ENCODE measurements around the gene EIF3K.
"Not testable (repeated sequence)": the region's sequence is repeated elsewhere in the genome, so short reads cannot be mapped to it uniquely, and the experiment has no call there.

The EIF3K gene

DNA sequence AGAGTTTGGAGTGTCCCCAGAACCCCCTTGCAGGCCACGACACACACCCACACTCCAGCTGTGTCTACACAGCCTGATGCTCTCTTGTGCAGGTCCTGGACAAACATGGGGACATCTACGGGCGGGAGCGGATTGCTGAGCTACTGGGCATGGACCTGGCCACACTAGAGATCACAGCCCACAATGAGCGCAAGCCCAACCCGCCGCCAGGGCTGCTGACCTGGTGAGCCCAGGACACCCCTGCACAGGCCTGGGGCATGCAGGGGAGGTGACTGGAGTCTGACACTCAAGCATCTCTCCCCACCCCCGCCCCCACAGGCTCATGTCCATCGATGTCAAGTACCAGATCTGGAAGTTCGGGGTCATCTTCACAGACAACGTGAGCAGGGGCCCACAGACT is 41.2 kb upstream of the EIF3K start:
- Histone ChIP-seq H3K27me3 (ENCODE audit: insufficient read depth, low read length, poor library complexity) (no peaks in the 10 kb centered on the region), H2AFZ (ENCODE audit: low read depth, low read length) (no peak overlapping the region), H3K9ac (ENCODE audit: low read depth, low read length) (no peak overlapping the region), H3K4me3 (ENCODE audit: low read depth in 1 of 2, low read length in 2 of 2) (no peak overlapping the region), H3K4me1 (ENCODE audit: insufficient read depth, low read length) (no peaks in the 10 kb centered on the region), H3K79me2 (ENCODE audit: insufficient read depth, low read length) (no peaks in the 10 kb centered on the region), H3K27ac (ENCODE audit: low read length) (no peak overlapping the region), H3K36me3 (ENCODE audit: insufficient read depth, low read length) (no peaks in the 10 kb centered on the region), H3K4me2 (ENCODE audit: insufficient read depth, low read length) (no peak overlapping the region), H4K20me1 (ENCODE audit: insufficient read depth, low read length) (no peaks in the 10 kb centered on the region), H3K9me3 (ENCODE audit: insufficient read depth, low read length, severe bottlenecking) (no peaks in the 10 kb centered on the region)
- ATAC-seq (ENCODE audit: insufficient read depth, low read depth) (no peak), DNase-seq (no peak)
- no peak for TF ChIP-seq EZH2 (IDR thresholded peaks at IDR 0.05; ENCODE audit: borderline replicate concordance, low read depth, low read length, severe bottlenecking)
- TF ChIP-seq, protein P1, sequence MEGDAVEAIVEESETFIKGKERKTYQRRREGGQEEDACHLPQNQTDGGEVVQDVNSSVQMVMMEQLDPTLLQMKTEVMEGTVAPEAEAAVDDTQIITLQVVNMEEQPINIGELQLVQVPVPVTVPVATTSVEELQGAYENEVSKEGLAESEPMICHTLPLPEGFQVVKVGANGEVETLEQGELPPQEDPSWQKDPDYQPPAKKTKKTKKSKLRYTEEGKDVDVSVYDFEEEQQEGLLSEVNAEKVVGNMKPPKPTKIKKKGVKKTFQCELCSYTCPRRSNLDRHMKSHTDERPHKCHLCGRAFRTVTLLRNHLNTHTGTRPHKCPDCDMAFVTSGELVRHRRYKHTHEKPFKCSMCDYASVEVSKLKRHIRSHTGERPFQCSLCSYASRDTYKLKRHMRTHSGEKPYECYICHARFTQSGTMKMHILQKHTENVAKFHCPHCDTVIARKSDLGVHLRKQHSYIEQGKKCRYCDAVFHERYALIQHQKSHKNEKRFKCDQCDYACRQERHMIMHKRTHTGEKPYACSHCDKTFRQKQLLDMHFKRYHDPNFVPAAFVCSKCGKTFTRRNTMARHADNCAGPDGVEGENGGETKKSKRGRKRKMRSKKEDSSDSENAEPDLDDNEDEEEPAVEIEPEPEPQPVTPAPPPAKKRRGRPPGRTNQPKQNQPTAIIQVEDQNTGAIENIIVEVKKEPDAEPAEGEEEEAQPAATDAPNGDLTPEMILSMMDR (IDR thresholded peaks at IDR 0.05; ENCODE audit: borderline replicate concordance, extremely low read depth, low read length, poor library complexity, severe bottlenecking): no peak

DNA sequence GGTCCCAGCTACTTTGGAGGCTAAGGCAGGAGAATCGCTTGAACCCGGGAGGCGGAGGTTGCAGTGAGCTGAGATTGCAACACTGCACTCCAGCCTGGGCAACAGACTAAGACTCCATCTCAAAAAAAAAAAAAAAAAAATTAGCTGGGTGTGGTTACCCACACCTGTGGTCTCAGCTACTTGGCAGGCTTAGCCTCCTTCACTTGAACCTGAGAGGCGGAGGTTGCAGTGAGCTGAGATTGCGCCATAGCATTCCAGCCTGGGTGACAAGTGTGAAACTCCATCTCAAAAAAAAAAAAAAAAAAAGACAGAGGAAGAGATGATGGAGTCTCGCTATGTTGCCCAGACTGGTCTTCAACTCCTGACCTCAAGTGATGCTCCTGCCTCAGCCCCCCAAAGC is 39.7 kb upstream of the EIF3K start:
- not testable (repeated sequence) for H3K79me2 ChIP-seq (ENCODE audit: insufficient read depth, low read length); H2AFZ ChIP-seq (ENCODE audit: low read depth, low read length); H3K27ac ChIP-seq (ENCODE audit: low read length); DNase-seq; H3K9ac ChIP-seq (ENCODE audit: low read depth, low read length); H3K4me3 ChIP-seq (ENCODE audit: low read depth in 1 of 2, low read length in 2 of 2); H3K27me3 ChIP-seq (ENCODE audit: insufficient read depth, low read length, poor library complexity); H3K9me3 ChIP-seq (ENCODE audit: insufficient read depth, low read length, severe bottlenecking); H3K4me2 ChIP-seq (ENCODE audit: insufficient read depth, low read length); ATAC-seq (ENCODE audit: insufficient read depth, low read depth); H3K36me3 ChIP-seq (ENCODE audit: insufficient read depth, low read length); H3K4me1 ChIP-seq (ENCODE audit: insufficient read depth, low read length); H4K20me1 ChIP-seq (ENCODE audit: insufficient read depth, low read length)

DNA sequence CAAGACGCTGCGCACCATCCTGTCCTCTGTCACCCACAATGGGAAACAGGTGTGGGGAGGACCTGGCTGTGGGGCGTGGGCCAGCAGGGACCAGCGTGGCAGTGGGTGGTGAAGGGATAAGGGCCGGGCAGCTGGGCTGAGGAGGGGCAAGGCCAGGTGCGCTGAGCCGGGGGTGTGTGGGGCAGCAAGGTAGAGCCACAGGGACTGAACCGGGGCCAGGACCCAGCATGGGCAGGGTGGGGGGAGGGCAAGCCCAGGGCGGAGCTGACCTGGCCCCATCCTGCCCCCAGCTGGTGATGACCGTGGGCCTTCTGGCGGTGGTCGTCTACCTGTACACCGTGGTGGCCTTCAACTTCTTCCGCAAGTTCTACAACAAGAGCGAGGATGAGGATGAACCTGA is 38.9 kb upstream of the EIF3K start:
- no peaks in the 10 kb centered on the region for H3K36me3 ChIP-seq (ENCODE audit: insufficient read depth, low read length)
- no peak overlapping the region for H3K4me3 ChIP-seq (ENCODE audit: low read depth in 1 of 2, low read length in 2 of 2)
- H2AFZ ChIP-seq (ENCODE audit: low read depth, low read length): no peak overlapping the region
- TF ChIP-seq, protein P1 (IDR thresholded peaks at IDR 0.05; ENCODE audit: borderline replicate concordance, extremely low read depth, low read length, poor library complexity, severe bottlenecking): no peak
- TF ChIP-seq EZH2 (IDR thresholded peaks at IDR 0.05; ENCODE audit: borderline replicate concordance, low read depth, low read length, severe bottlenecking): no peak
- no peak overlapping the region for H3K4me2 ChIP-seq (ENCODE audit: insufficient read depth, low read length)
- H3K9me3 ChIP-seq (ENCODE audit: insufficient read depth, low read length, severe bottlenecking): no peaks in the 10 kb centered on the region
- H3K79me2 ChIP-seq (ENCODE audit: insufficient read depth, low read length): no peaks in the 10 kb centered on the region
- no peak overlapping the region for H3K27ac ChIP-seq (ENCODE audit: low read length)
- H4K20me1 ChIP-seq (ENCODE audit: insufficient read depth, low read length): no peaks in the 10 kb centered on the region
- no peak for ATAC-seq (ENCODE audit: insufficient read depth, low read depth)
- H3K9ac ChIP-seq (ENCODE audit: low read depth, low read length): no peak overlapping the region
- H3K4me1 ChIP-seq (ENCODE audit: insufficient read depth, low read length): no peaks in the 10 kb centered on the region
- DNase-seq: no peak
- H3K27me3 ChIP-seq (ENCODE audit: insufficient read depth, low read length, poor library complexity): no peaks in the 10 kb centered on the region

DNA sequence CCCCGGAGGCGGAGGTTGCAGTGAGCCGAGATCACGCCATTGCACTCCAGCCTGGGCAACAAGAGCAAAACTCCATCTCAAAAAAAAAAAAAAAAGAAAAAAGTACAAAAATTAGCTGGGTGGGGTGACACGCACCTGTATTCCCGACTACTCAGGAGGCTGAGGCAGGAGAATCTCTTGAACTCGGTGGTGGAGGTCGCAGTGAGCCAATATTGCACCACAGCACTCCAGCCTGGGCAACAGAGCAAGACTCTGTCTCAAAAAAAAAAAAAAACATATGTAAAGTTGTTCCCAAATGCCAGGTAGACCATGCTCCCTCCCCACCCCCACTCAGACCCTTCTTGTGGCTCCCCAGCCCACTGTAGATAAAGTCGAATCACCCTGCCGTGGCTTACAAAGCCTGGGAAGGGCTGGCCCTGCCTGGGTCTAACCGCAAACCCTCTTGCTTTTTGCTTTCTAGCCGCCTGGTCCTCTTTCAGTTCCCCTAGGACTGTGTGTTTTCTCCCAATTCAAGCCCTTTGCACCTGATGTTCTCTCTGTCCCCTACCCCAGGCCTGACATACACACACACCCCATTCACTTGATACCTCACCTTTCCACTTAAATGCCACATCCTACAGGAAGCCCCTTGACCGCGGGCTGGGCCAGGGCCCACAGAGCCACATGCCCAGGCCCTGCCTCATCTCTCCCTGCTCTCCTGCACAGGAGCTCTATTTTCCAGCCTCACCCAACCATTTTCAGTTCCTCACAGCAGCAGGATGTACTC is 35.6 kb upstream of the EIF3K start:
- Histone ChIP-seq H3K4me1 (ENCODE audit: insufficient read depth, low read length) (no peaks in the 10 kb centered on the region), H3K4me2 (ENCODE audit: insufficient read depth, low read length) (no peak overlapping the region), H3K27ac (ENCODE audit: low read length) (no peak overlapping the region), H3K36me3 (ENCODE audit: insufficient read depth, low read length) (peaks cover 4% of the 10 kb centered on the region; the same call in 1 of the 2 replicates), H3K27me3 (ENCODE audit: insufficient read depth, low read length, poor library complexity) (no peaks in the 10 kb centered on the region), H3K9me3 (ENCODE audit: insufficient read depth, low read length, severe bottlenecking) (no peaks in the 10 kb centered on the region), H3K4me3 (ENCODE audit: low read depth in 1 of 2, low read length in 2 of 2) (no peak overlapping the region), H3K9ac (ENCODE audit: low read depth, low read length) (no peak overlapping the region), H3K79me2 (ENCODE audit: insufficient read depth, low read length) (no peaks in the 10 kb centered on the region), H2AFZ (ENCODE audit: low read depth, low read length) (no peak overlapping the region), H4K20me1 (ENCODE audit: insufficient read depth, low read length) (no peaks in the 10 kb centered on the region)
- DNase-seq (no peak), ATAC-seq (ENCODE audit: insufficient read depth, low read depth) (no peak)
- TF ChIP-seq, protein P1 (IDR thresholded peaks at IDR 0.05; ENCODE audit: borderline replicate concordance, extremely low read depth, low read length, poor library complexity, severe bottlenecking): no peak
- no peak for TF ChIP-seq EZH2 (IDR thresholded peaks at IDR 0.05; ENCODE audit: borderline replicate concordance, low read depth, low read length, severe bottlenecking)
